A673 (cell line): ENCODE measurements around the gene HOXB3.

Experiments used
- EZH2 ChIP-seq: fragments of 200-600 bp; sonication (generic); IDR thresholded peaks from 2 replicates; pipeline ENCODE4 v1.6.1; 2017; ENCODE audit warnings: borderline replicate concordance, low read depth, mild to moderate bottlenecking, mixed read lengths, antibody characterized with exemption, low read length; ENCODE audit not compliant: poor library complexity, severe bottlenecking
- TF ChIP-seq, protein P1 (sequence below): fragments of 300-800, 200-600 bp; sonication (generic); conservative IDR thresholded peaks from 2 replicates; pipeline ENCODE4 v1.5.1; 2017; ENCODE audit warnings: low read depth, mild to moderate bottlenecking, antibody characterized with exemption, low read length, moderate library complexity, mixed read lengths

- TF ChIP-seq, protein P1, sequence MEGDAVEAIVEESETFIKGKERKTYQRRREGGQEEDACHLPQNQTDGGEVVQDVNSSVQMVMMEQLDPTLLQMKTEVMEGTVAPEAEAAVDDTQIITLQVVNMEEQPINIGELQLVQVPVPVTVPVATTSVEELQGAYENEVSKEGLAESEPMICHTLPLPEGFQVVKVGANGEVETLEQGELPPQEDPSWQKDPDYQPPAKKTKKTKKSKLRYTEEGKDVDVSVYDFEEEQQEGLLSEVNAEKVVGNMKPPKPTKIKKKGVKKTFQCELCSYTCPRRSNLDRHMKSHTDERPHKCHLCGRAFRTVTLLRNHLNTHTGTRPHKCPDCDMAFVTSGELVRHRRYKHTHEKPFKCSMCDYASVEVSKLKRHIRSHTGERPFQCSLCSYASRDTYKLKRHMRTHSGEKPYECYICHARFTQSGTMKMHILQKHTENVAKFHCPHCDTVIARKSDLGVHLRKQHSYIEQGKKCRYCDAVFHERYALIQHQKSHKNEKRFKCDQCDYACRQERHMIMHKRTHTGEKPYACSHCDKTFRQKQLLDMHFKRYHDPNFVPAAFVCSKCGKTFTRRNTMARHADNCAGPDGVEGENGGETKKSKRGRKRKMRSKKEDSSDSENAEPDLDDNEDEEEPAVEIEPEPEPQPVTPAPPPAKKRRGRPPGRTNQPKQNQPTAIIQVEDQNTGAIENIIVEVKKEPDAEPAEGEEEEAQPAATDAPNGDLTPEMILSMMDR, result no peak
- TF ChIP-seq EZH2, result no peak
These were observed 23.9 kb downstream of the HOXB3 start for GRCh38 chr17:48565925-48566710.
